Subcutaneous adipose tissue (tissue), 4 donors: ENCODE data around the gene CHTF8. TPM values are rescaled to one million over a fixed set of nuclear protein-coding genes. Genes with fewer than 3 reads are reported as not detected.

ENCODE experiments used
- CTCF ChIP-seq: fragments of 450-650 bp; IDR thresholded peaks from one replicate; pipeline ENCODE4 v1.5.1; 2016; ENCODE audit warnings: low read depth, mild to moderate bottlenecking, control low read depth, antibody characterized with exemption, moderate library complexity
- small RNA-seq: library from RNA; depleted of rRNA; stranded (forward); fragments of <200 nt; gene quantifications from one replicate; pipeline ENCODE3, GENCODE V24; 2016
- total RNA-seq, 4 donors: library from RNA; depleted of rRNA; stranded (reverse); fragments of >200 nt; gene quantifications; one replicate each; pipeline ENCODE4 v1.1.0, GENCODE V29; 2016

The CHTF8 gene
- total RNA-seq, 4 donors from 2014 or later = 54.3 to 74.2 (median 65.7) TPM

GRCh38 chr16:69072640-69072974, 59.8 kb downstream of the CHTF8 start:
- no peak for TF ChIP-seq CTCF

- TF ChIP-seq CTCF = no peak
These were observed 61.4 kb downstream of the CHTF8 start for GRCh38 chr16:69071036-69071435.

- no peak for TF ChIP-seq CTCF
These were observed 62.9 kb downstream of the CHTF8 start for GRCh38 chr16:69069504-69069903.

Small RNA genes lying within 50 kb of the gene (small RNA-seq; reads per million reads assigned to genes)
- not detected for gene RNU6-22P

Other genes starting within 250 kb of the CHTF8 start
- gene HAS3, start 26.9 kb downstream of the CHTF8 start, total RNA-seq = 1 to 10 TPM in 2 of 4 donors, under 1 TPM in 2; 0.34 to 1.6 (median 1.0) TPM
- 10 to 100 TPM; 21.7 to 52.8 (median 28.8) TPM for gene UTP4, start 61 bp upstream of the CHTF8 start, total RNA-seq
- gene SNTB2, start 54.6 kb upstream of the CHTF8 start, total RNA-seq = 10 to 100 TPM; 29.6 to 64.2 (median 47.1) TPM
- gene VPS4A, start 178.8 kb upstream of the CHTF8 start, total RNA-seq = 10 to 100 TPM; 21.4 to 50.1 (median 27.6) TPM
- 10 to 100 TPM in 1 of 4 donors, 1 to 10 TPM in 3; 5.9 to 24.3 (median 8.3) TPM for gene PDF, start 198.0 kb upstream of the CHTF8 start, total RNA-seq
- 10 to 100 TPM; 27.9 to 40.1 (median 37.5) TPM for gene COG8, start 207.0 kb upstream of the CHTF8 start, total RNA-seq
- gene NIP7, start 207.2 kb upstream of the CHTF8 start, total RNA-seq = 10 to 100 TPM in 3 of 4 donors, 1 to 10 TPM in 1; 9.2 to 13.2 (median 11.0) TPM
- gene TMED6, start 219.2 kb upstream of the CHTF8 start, total RNA-seq = 1 to 10 TPM in 1 of 4 donors, under 1 TPM in 1, not detected in 2; 0.88 to 1.3 TPM